A549 treated with DMSO at 1 μM for 4 hours (cell line): ENCODE measurements around the gene OLIG2. TPM values are rescaled to one million over a fixed set of nuclear protein-coding genes. Genes with fewer than 3 reads are reported as not detected.

Experiments
- total RNA-seq: library from RNA; stranded (reverse); fragments of 200-300 nt; extraction: Qiagen RNA extraction; gene quantifications from 5 replicates; pipeline ENCODE4 v1.2.3, GENCODE V29; 2022; ENCODE audit warnings: low read depth

Gene OLIG2
- total RNA-seq: not detected in 5 replicates

DNA sequence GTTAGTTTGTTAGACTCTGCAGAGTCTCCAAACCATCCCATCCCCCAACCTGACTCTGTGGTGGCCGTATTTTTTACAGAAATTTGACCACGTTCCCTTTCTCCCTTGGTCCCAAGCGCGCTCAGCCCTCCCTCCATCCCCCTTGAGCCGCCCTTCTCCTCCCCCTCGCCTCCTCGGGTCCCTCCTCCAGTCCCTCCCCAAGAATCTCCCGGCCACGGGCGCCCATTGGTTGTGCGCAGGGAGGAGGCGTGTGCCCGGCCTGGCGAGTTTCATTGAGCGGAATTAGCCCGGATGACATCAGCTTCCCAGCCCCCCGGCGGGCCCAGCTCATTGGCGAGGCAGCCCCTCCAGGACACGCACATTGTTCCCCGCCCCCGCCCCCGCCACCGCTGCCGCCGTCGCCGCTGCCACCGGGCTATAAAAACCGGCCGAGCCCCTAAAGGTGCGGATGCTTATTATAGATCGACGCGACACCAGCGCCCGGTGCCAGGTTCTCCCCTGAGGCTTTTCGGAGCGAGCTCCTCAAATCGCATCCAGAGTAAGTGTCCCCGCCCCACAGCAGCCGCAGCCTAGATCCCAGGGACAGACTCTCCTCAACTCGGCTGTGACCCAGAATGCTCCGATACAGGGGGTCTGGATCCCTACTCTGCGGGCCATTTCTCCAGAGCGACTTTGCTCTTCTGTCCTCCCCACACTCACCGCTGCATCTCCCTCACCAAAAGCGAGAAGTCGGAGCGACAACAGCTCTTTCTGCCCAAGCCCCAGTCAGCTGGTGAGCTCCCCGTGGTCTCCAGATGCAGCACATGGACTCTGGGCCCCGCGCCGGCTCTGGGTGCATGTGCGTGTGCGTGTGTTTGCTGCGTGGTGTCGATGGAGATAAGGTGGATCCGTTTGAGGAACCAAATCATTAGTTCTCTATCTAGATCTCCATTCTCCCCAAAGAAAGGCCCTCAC, at the start of gene OLIG2:
TSS of gene OLIG2 (plus strand) at position 447 of the 954 bp plus-strand sequence. CDS start 928 bp downstream, outside the sequence.

GRCh38 chr21:33069994-33070743, 44.4 kb downstream of the OLIG2 start, which contains the start of gene OLIG1:
OLIG1 (plus strand) TSS chr21:33070141; CDS start chr21:33070247, 106 bp downstream.

Other genes starting within 250 kb of the OLIG2 start
- 0.07 TPM in 1 of 5 replicates, not detected in the others for gene OLIG1, start 44.2 kb downstream of the OLIG2 start, total RNA-seq
- 14.8 to 18.8 TPM (median 17.2 TPM) in 5 replicates for gene IFNAR2, start 204.0 kb downstream of the OLIG2 start, total RNA-seq
- 15.4 to 23.3 TPM (median 19.2 TPM) in 5 replicates for gene IL10RB, start 240.4 kb downstream of the OLIG2 start, total RNA-seq